GM18867 (cell line): Measurements from ENCODE around the gene AAR2.

Experiments
- ATAC-seq: cut with Tn5 transposase; IDR thresholded peaks from one replicate; pipeline ENCODE4 v1.9.1; 2021; ENCODE audit warnings: mild to moderate bottlenecking, moderate library complexity; ENCODE audit not compliant: unreplicated experiment

The AAR2 gene

GRCh38 chr20:36218380-36219064, 17.8 kb upstream of the AAR2 start:
- ATAC-seq: no peak

- no peak for ATAC-seq
Observed at GRCh38 chr20:36219671-36220220, 16.5 kb upstream of the AAR2 start.

- no peak for ATAC-seq
Observed at GRCh38 chr20:36225666-36226065, 10.6 kb upstream of the AAR2 start.

GRCh38 chr20:36228770-36229169, 7.5 kb upstream of the AAR2 start:
- ATAC-seq: no peak

- ATAC-seq: no peak
Observed at GRCh38 chr20:36230019-36230418, 6.3 kb upstream of the AAR2 start.

GRCh38 chr20:36231331-36231730, 4.9 kb upstream of the AAR2 start:
- no peak for ATAC-seq

- no peak for ATAC-seq
Observed at GRCh38 chr20:36234771-36235320, 1.4 kb upstream of the AAR2 start.

GRCh38 chr20:36236786-36237121, 476 bp downstream of the AAR2 start:
- ATAC-seq: no peak

- no peak for ATAC-seq
Observed at GRCh38 chr20:36237477-36237876, 1.2 kb downstream of the AAR2 start.

- no peak for ATAC-seq
Observed at GRCh38 chr20:36238153-36238552, 1.9 kb downstream of the AAR2 start.

GRCh38 chr20:36238760-36239159, 2.5 kb downstream of the AAR2 start:
- no peak for ATAC-seq

- no peak for ATAC-seq
Observed at GRCh38 chr20:36240076-36240475, 3.8 kb downstream of the AAR2 start.

- no peak for ATAC-seq
Observed at GRCh38 chr20:36241678-36242077, 5.4 kb downstream of the AAR2 start.

GRCh38 chr20:36243726-36244125, 7.4 kb downstream of the AAR2 start:
- ATAC-seq: no peak

GRCh38 chr20:36246401-36246800, 10.1 kb downstream of the AAR2 start:
- ATAC-seq: no peak

- no peak for ATAC-seq
Observed at GRCh38 chr20:36248836-36249235, 12.6 kb downstream of the AAR2 start.

- no peak for ATAC-seq
Observed at GRCh38 chr20:36249450-36249849, 13.2 kb downstream of the AAR2 start.

GRCh38 chr20:36251426-36251825, 15.1 kb downstream of the AAR2 start:
- no peak for ATAC-seq

- ATAC-seq: no peak
Observed at GRCh38 chr20:36252511-36252910, 16.2 kb downstream of the AAR2 start.

GRCh38 chr20:36253036-36253435, 16.8 kb downstream of the AAR2 start:
- no peak for ATAC-seq

GRCh38 chr20:36254076-36254475, 17.8 kb downstream of the AAR2 start:
- no peak for ATAC-seq

GRCh38 chr20:36255445-36255844, 19.2 kb downstream of the AAR2 start:
- no peak for ATAC-seq
